ENCODE measurements around the gene PARVG. TPM values are rescaled to one million over a fixed set of nuclear protein-coding genes. Genes with fewer than 3 reads are reported as not detected.

PARVG gene
- total RNA-seq, 3 donors from 2014 or later, result 32.5 to 39.9 (median 39.3) TPM

- no peak for DNase-seq
- Mint-ChIP-seq H3K36me3 (ENCODE audit: insufficient read depth) (peaks cover 13% of the 10 kb centered on the region), H3K9me3 (no peaks in the 10 kb centered on the region), H3K4me1 (ENCODE audit: low read depth) (peaks cover 35% of the 10 kb centered on the region), H3K27me3 (ENCODE audit: low read depth) (no peaks in the 10 kb centered on the region), H3K4me3 (no peak overlapping the region)
- ATAC-seq, result no peak
Observed at GRCh38 chr22:44192098-44192815, 11.5 kb downstream of the PARVG start.

- no peaks in the 10 kb centered on the region for H3K9me3 Mint-ChIP-seq
- peaks cover 35% of the 10 kb centered on the region for H3K4me1 Mint-ChIP-seq (ENCODE audit: low read depth)
- H3K27me3 Mint-ChIP-seq (ENCODE audit: low read depth), result no peaks in the 10 kb centered on the region
- H3K4me3 Mint-ChIP-seq, result peak overlapping the region; percentile 24
- DNase-seq (no peak), ATAC-seq (peak; percentile 4 to 7)
- peaks cover 15% of the 10 kb centered on the region for H3K36me3 Mint-ChIP-seq (ENCODE audit: insufficient read depth)
Observed at GRCh38 chr22:44192816-44193534, 12.2 kb downstream of the PARVG start.

- Mint-ChIP-seq H3K4me3 (no peak overlapping the region), H3K4me1 (ENCODE audit: low read depth) (peaks cover 35% of the 10 kb centered on the region), H3K9me3 (no peaks in the 10 kb centered on the region), H3K36me3 (ENCODE audit: insufficient read depth) (peaks cover 18% of the 10 kb centered on the region), H3K27me3 (ENCODE audit: low read depth) (no peaks in the 10 kb centered on the region)
- DNase-seq (no peak), ATAC-seq (peak; percentile 28 to 41)
Observed at GRCh38 chr22:44193535-44193891, 12.8 kb downstream of the PARVG start.

GRCh38 chr22:44194569-44194968 lies 13.8 kb downstream of the PARVG start:
- peaks cover 37% of the 10 kb centered on the region for H3K4me1 Mint-ChIP-seq (ENCODE audit: low read depth)
- H3K36me3 Mint-ChIP-seq (ENCODE audit: insufficient read depth), result peaks cover 24% of the 10 kb centered on the region
- no peaks in the 10 kb centered on the region for H3K27me3 Mint-ChIP-seq (ENCODE audit: low read depth)
- H3K4me3 Mint-ChIP-seq, result no peak overlapping the region
- H3K9me3 Mint-ChIP-seq, result no peaks in the 10 kb centered on the region
- ATAC-seq (no peak), DNase-seq (no peak)

- peaks cover 37% of the 10 kb centered on the region for H3K4me1 Mint-ChIP-seq (ENCODE audit: low read depth)
- no peaks in the 10 kb centered on the region for H3K9me3 Mint-ChIP-seq
- DNase-seq, result no peak
- H3K27me3 Mint-ChIP-seq (ENCODE audit: low read depth), result no peaks in the 10 kb centered on the region
- H3K36me3 Mint-ChIP-seq (ENCODE audit: insufficient read depth), result peaks cover 24% of the 10 kb centered on the region
- no peak for ATAC-seq
- no peak overlapping the region for H3K4me3 Mint-ChIP-seq
Observed at GRCh38 chr22:44195189-44195871, 14.6 kb downstream of the PARVG start.

- H3K27me3 Mint-ChIP-seq (ENCODE audit: low read depth), result no peaks in the 10 kb centered on the region
- no peaks in the 10 kb centered on the region for H3K9me3 Mint-ChIP-seq
- H3K4me1 Mint-ChIP-seq (ENCODE audit: low read depth), result peaks cover 34% of the 10 kb centered on the region
- no peak overlapping the region for H3K4me3 Mint-ChIP-seq
- DNase-seq (no peak), ATAC-seq (no peak)
- peaks cover 24% of the 10 kb centered on the region for H3K36me3 Mint-ChIP-seq (ENCODE audit: insufficient read depth)
Observed at GRCh38 chr22:44196241-44196640, 15.5 kb downstream of the PARVG start.

- ATAC-seq, result no peak
- no peak overlapping the region for H3K4me3 Mint-ChIP-seq
- no peak for DNase-seq
Observed at GRCh38 chr22:44196731-44197131, 16.0 kb downstream of the PARVG start.

GRCh38 chr22:44197271-44197670 lies 16.5 kb downstream of the PARVG start:
- Mint-ChIP-seq H3K27me3 (ENCODE audit: low read depth) (no peaks in the 10 kb centered on the region), H3K36me3 (ENCODE audit: insufficient read depth) (peaks cover 27% of the 10 kb centered on the region), H3K9me3 (no peaks in the 10 kb centered on the region), H3K4me1 (ENCODE audit: low read depth) (peaks cover 30% of the 10 kb centered on the region), H3K4me3 (no peak overlapping the region)
- ATAC-seq (no peak), DNase-seq (no peak)

More at GRCh38 chr22:44196731-44197131, 16.0 kb downstream of the PARVG start:
- no peaks in the 10 kb centered on the region for H3K27me3 Mint-ChIP-seq (ENCODE audit: low read depth)
- H3K36me3 Mint-ChIP-seq (ENCODE audit: insufficient read depth), result peaks cover 24% of the 10 kb centered on the region
- H3K4me1 Mint-ChIP-seq (ENCODE audit: low read depth), result peaks cover 32% of the 10 kb centered on the region
- H3K9me3 Mint-ChIP-seq, result no peaks in the 10 kb centered on the region

- ATAC-seq (no peak), DNase-seq (no peak)
- Mint-ChIP-seq H3K4me1 (ENCODE audit: low read depth) (peaks cover 13% of the 10 kb centered on the region), H3K27me3 (ENCODE audit: low read depth) (no peaks in the 10 kb centered on the region), H3K9me3 (no peaks in the 10 kb centered on the region), H3K4me3 (no peak overlapping the region), H3K36me3 (ENCODE audit: insufficient read depth) (peaks cover 26% of the 10 kb centered on the region)
Observed at GRCh38 chr22:44199164-44199563, 18.4 kb downstream of the PARVG start.

- Mint-ChIP-seq H3K4me1 (ENCODE audit: low read depth) (peaks cover 6% of the 10 kb centered on the region), H3K4me3 (no peak overlapping the region), H3K27me3 (ENCODE audit: low read depth) (no peaks in the 10 kb centered on the region), H3K36me3 (ENCODE audit: insufficient read depth) (peaks cover 21% of the 10 kb centered on the region), H3K9me3 (no peaks in the 10 kb centered on the region)
- no peak for DNase-seq
- ATAC-seq, result no peak
Observed at GRCh38 chr22:44199866-44200265, 19.1 kb downstream of the PARVG start.

GRCh38 chr22:44200451-44200850 lies 19.7 kb downstream of the PARVG start:
- no peak for DNase-seq
- ATAC-seq, result no peak
- Mint-ChIP-seq H3K4me1 (ENCODE audit: low read depth) (peaks cover 4% of the 10 kb centered on the region), H3K9me3 (no peaks in the 10 kb centered on the region), H3K36me3 (ENCODE audit: insufficient read depth) (peaks cover 25% of the 10 kb centered on the region), H3K27me3 (ENCODE audit: low read depth) (no peaks in the 10 kb centered on the region), H3K4me3 (no peak overlapping the region)

- Mint-ChIP-seq H3K27me3 (ENCODE audit: low read depth) (no peaks in the 10 kb centered on the region), H3K36me3 (ENCODE audit: insufficient read depth) (peaks cover 24% of the 10 kb centered on the region), H3K4me1 (ENCODE audit: low read depth) (peaks cover 4% of the 10 kb centered on the region)
Observed at GRCh38 chr22:44200855-44201550, 20.3 kb downstream of the PARVG start.

GRCh38 chr22:44201665-44202064 lies 20.9 kb downstream of the PARVG start:
- H3K9me3 Mint-ChIP-seq, result no peaks in the 10 kb centered on the region
- DNase-seq (no peak), ATAC-seq (no peak)
- peaks cover 4% of the 10 kb centered on the region for H3K4me1 Mint-ChIP-seq (ENCODE audit: low read depth)
- peaks cover 23% of the 10 kb centered on the region for H3K36me3 Mint-ChIP-seq (ENCODE audit: insufficient read depth)
- no peaks in the 10 kb centered on the region for H3K27me3 Mint-ChIP-seq (ENCODE audit: low read depth)
- H3K4me3 Mint-ChIP-seq, result no peak overlapping the region

More at GRCh38 chr22:44200855-44201550, 20.3 kb downstream of the PARVG start:
- Mint-ChIP-seq H3K4me3 (no peak overlapping the region), H3K9me3 (no peaks in the 10 kb centered on the region)
- DNase-seq, result no peak
- no peak for ATAC-seq

- Mint-ChIP-seq H3K9me3 (no peaks in the 10 kb centered on the region), H3K4me1 (ENCODE audit: low read depth) (peaks cover 4% of the 10 kb centered on the region), H3K36me3 (ENCODE audit: insufficient read depth) (peaks cover 23% of the 10 kb centered on the region), H3K27me3 (ENCODE audit: low read depth) (no peaks in the 10 kb centered on the region), H3K4me3 (no peak overlapping the region)
- ATAC-seq (no peak), DNase-seq (no peak)
Observed at GRCh38 chr22:44202261-44202789, 21.6 kb downstream of the PARVG start.

Measured in activated T-cell treated with anti-CD3 and anti-CD28 coated beads, Interleukin-2, amount 50 U/mL, for 4 hours (primary cell).